DMS79 (cell line): ENCODE data around the gene PFDN5.
"Not testable (repeated sequence)": the region's sequence is repeated elsewhere in the genome, so short reads cannot be mapped to it uniquely, and the experiment has no call there.

Experiments
- DNase-seq: peaks from one replicate; lab custom pipeline; 2025; lab: John Stamatoyannopoulos, UW

The PFDN5 gene

GRCh38 chr12:53328043-53328435 is 32.7 kb downstream of the PFDN5 start:
- no peak for DNase-seq

- DNase-seq = no peak
These were observed 35.3 kb downstream of the PFDN5 start for GRCh38 chr12:53330671-53331070.

- DNase-seq = not testable (repeated sequence)
These were observed 37.0 kb downstream of the PFDN5 start for GRCh38 chr12:53332339-53332738.

- DNase-seq = no peak
These were observed 37.4 kb downstream of the PFDN5 start for GRCh38 chr12:53332744-53333143.

GRCh38 chr12:53333289-53333688 is 37.9 kb downstream of the PFDN5 start:
- DNase-seq = no peak

- DNase-seq = no peak
These were observed 38.5 kb downstream of the PFDN5 start for GRCh38 chr12:53333845-53334244.

- DNase-seq = no peak
These were observed 39.5 kb downstream of the PFDN5 start for GRCh38 chr12:53334822-53335221.

- no peak for DNase-seq
These were observed 40.9 kb downstream of the PFDN5 start, which contains the start of gene SP7 for GRCh38 chr12:53336181-53336681. SP7 (minus strand) TSS chr12:53336354; CDS start chr12:53335646, 708 bp downstream.

GRCh38 chr12:53338017-53338416 is 42.7 kb downstream of the PFDN5 start:
- DNase-seq = no peak

- no peak for DNase-seq
These were observed 43.6 kb downstream of the PFDN5 start for GRCh38 chr12:53338916-53339315.

- no peak for DNase-seq
These were observed 45.1 kb downstream of the PFDN5 start for GRCh38 chr12:53340398-53340797.

GRCh38 chr12:53343449-53343848 is 48.1 kb downstream of the PFDN5 start:
- no peak for DNase-seq

- DNase-seq = no peak
These were observed 48.6 kb downstream of the PFDN5 start for GRCh38 chr12:53343969-53344368.

- no peak for DNase-seq
These were observed 49.1 kb downstream of the PFDN5 start for GRCh38 chr12:53344487-53344823.

- DNase-seq = no peak
These were observed 49.6 kb downstream of the PFDN5 start for GRCh38 chr12:53344824-53345485.

GRCh38 chr12:53345486-53346188 is 50.3 kb downstream of the PFDN5 start:
- no peak for DNase-seq

- DNase-seq = no peak
These were observed 51.1 kb downstream of the PFDN5 start for GRCh38 chr12:53346491-53346890.

GRCh38 chr12:53347905-53348304 is 52.6 kb downstream of the PFDN5 start:
- no peak for DNase-seq
